SIG-M5 (cell line): ENCODE results near the gene OR10G3.

ENCODE experiments used
- DNase-seq: peaks from one replicate; lab custom pipeline; 2025; lab: John Stamatoyannopoulos, UW

OR10G3 gene

DNA sequence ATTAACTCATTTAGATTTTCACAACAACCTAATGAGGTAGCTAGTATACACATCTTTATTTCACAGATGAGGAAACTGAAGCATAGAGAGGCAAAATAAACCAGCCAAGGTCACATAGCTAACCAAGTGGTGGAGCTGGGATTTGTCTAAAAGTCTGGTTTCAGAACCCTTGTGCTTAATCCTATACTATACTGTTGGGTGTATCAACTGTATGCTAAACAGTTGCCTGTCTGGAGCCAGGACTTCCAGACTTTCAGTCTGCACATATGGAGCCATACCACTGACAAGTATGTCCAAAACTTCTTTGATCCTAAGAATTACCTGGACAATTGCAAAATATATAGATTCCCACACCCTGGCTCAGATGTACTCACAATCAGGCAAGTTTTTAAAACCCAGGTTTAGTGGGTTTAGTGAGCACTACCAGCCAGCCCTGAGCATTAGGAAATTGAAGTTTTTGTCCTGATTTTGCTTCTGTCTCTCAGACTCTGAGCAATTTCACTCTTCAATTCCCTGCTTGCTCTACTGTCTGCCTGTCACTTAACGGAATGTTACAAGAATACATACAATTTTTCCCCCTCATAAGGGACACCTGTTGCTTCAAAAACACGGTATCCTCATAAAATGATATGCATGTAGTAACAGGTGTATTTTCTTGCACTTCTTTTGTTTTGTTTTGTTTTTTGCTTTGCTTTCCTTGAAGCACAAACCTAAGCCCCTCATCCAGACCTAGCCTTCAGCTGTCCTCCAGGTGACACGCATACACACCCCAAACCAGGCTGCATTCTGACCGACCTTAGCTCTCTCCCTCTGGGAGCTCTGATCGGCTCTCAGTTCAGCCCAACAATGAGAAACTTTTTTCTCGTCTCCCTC lies 44.1 kb downstream of the OR10G3 start:
- DNase-seq = no peak

DNA sequence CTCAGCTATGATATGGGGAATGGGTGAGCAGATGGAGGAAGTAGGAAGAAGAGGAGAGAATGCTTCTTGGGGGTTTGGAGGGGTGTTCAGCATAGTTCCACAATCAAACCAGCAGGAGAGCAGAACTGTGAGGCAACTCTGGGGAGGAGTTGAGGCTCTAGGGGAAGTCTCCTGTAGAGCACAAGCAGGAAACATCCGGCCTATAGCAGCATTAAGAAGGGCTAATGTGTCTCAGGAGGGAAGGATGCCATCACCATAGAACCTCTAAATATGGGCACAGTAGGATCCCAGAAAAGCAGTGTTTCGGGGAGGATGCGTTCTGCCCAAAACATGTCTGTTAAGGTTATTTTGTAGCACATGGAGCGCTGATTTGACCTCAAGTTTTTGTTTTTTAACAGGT lies 45.3 kb downstream of the OR10G3 start:
- peak; percentile 47 for DNase-seq

DNA sequence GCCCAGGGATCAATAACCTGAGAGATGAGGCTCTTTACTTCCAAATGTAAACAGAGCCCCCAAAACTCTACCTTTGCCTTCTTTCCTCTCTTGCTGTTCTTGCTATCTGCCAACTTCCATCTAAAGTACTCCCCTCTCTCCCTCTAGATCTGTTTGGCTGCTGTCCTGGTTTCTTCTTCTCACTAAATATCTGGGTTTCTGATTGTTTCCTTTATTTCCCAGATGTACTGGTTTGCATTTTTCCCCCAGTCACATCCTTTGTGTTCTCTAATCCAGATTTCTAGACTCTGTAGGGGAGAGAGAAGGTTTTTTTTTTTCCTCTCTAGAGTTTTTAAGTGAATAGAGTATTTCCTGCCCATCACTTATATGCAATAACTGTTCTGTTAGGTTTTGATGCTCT lies 46.6 kb downstream of the OR10G3 start:
- no peak for DNase-seq

DNA sequence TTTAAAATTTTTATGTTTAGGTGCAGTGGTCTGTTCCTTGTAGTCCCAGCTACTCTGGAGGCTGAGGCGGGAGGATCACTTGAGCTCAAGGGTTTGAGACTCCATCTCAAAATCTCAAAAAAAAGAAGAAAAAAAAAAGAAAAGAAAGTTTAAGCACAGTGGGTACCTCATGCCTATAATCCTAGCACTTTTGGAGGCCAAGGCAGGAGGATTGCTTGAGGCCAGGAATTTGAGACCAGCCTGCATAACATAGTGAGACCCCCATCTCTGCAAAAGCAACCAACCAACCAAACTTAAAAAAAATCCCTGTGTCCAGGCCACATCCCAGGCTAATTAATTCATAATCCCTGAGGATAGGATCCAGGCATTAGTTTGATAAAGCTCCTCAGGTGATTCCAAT lies 50.4 kb downstream of the OR10G3 start:
- DNase-seq = no peak

GRCh38 chr14:21528381-21529348 lies 51.2 kb downstream of the OR10G3 start:
- DNase-seq = peak; percentile 43

DNA sequence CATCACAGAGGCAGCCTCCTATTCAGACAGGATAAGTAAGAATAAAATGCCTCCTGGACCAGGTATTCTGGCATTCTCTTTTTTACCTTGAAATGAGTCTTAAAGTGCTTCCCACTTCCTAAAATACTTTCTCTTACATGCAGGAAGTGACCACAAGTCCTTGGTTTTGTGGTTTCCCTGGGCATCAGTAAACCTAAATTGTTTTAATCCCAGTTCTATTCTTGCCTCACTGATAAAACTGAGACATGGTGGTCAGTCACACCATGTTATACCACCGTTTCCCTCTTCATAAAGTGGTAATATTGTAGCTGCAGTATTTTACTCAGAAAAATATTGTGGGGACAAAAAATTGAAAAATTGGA lies 52.6 kb downstream of the OR10G3 start:
- DNase-seq = no peak

- no peak for DNase-seq
Observed at GRCh38 chr14:21526672-21527317, 53.1 kb downstream of the OR10G3 start.

DNA sequence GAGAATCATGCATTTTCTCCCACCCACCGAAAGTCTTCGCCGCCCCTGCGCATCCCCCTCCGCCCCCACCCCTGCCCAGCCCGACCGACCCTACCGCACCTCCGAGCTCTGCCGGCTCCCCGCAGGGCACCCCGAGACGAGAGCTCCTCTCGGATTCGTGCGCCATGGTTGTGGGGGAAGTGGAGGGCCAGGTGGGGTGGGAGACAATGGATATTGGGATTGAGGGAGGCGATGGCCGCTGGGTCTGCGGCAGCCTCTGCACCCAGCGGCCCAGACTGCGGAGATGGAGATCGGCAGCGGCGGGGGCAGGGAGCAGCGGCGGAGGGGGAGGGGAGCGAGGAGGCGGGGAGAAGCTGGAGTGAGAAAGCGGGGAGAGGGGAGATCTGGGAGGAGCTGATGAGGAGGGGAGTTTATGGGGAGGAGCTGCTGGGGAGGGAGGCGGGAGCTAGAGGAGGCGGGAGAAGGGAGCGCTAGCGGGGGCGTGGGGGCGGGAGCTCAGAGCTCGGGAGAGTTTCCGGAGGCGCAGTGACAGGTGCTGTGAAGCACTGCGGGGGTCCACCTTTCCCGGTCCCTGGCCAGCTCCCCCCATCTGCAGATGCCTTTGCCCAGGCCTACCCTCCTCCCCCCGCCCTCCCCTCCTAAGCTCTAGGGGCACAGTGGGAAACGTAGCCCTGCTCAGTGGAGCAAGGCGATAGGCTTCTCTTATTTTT lies 53.8 kb downstream of the OR10G3 start, which contains the start of gene SALL2:
Gene SALL2 (minus strand): TSS at position 385 of the 710 bp plus-strand sequence. CDS start 219 bp downstream, at position 166.
- DNase-seq = no peak

GRCh38 chr14:21525571-21525961 lies 54.3 kb downstream of the OR10G3 start:
- DNase-seq = no peak

DNA sequence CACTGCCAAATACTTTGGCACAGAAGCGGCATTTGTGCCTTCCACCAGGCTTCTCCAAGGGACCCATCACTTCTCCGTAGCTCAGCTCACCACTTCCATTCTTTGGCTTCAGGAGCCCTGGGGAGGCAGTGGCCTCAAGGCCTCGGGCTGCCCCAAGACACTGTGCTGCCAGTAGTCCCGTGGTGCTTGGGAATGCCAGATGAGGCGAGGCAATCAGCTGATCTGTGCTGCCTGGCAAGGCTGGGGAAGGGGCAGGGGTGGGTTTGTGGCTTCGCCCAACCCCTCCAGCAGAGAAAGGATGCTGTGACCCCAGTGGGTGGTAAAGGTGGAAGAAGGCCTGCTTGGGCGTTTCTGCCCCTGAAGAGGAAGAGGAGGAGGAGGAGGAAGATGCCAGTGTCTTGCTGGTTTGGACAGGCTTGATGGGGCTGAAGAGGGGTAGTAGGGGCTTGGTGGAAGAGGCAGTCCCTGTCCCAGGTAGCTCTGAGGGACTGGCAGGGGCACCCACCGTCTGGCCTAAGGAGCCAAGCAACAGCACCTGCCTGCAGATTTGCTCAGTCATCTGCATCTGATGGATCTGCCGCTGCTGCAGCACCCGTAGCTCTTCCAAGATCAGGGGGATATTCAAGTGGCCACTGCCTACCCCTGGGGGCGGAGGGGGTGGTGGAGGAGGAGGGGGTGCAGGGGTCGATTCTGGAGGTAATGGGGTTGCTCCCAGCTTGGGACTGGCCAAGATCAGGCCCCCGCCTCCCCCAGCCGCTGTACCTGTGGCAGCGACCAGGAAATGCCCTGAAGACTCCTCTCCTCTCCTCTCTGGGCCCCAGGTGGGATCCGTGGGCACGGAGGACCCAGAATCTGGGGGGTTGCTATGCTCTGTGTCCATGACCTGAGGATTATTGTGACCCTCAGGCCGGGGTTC lies 55.0 kb downstream of the OR10G3 start:
- DNase-seq = no peak

DNA sequence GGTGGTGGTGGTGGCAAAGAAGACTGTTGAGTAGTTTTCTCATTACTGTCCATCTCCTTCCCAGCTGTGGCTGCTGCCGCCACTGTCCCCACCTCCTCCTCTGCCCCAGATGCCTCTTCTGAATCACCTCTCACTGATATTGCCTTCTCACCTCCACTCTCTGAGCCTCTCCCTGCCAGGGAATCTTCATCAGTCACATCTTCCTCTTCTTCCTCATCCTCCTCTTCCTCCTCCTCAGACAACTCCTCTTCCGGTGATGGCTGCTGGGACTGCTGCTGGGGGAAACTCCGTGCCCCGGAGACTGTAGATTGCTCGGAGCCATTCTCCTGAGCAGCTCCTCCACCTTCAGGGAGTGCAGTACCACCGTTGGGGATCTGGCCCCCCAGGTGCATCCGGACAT lies 56.7 kb downstream of the OR10G3 start:
- no peak for DNase-seq

GRCh38 chr14:21521501-21521900 lies 58.4 kb downstream of the OR10G3 start:
- no peak for DNase-seq

- DNase-seq = no peak
Observed at GRCh38 chr14:21520767-21521166, 59.1 kb downstream of the OR10G3 start.

- DNase-seq = no peak
Observed at GRCh38 chr14:21518725-21519124, 61.2 kb downstream of the OR10G3 start.
